Measurements from ENCODE around the gene DOK5.

The DOK5 gene

GRCh38 chr20:54458219-54458618 is 17.2 kb upstream of the DOK5 start:
- Mint-ChIP-seq H3K36me3 (ENCODE audit: low read depth) (no peaks in the 10 kb centered on the region), H3K27me3 (ENCODE audit: low read depth) (no peaks in the 10 kb centered on the region), H3K4me3 (no peak overlapping the region), H3K4me1 (ENCODE audit: low read depth) (no peaks in the 10 kb centered on the region), H3K9me3 (no peaks in the 10 kb centered on the region), H3K27ac (no peak overlapping the region)

- Mint-ChIP-seq H3K36me3 (ENCODE audit: low read depth) (no peaks in the 10 kb centered on the region), H3K27ac (no peak overlapping the region), H3K4me1 (ENCODE audit: low read depth) (no peaks in the 10 kb centered on the region), H3K27me3 (ENCODE audit: low read depth) (no peaks in the 10 kb centered on the region), H3K9me3 (no peaks in the 10 kb centered on the region), H3K4me3 (no peak overlapping the region)
These were observed 16.1 kb upstream of the DOK5 start for GRCh38 chr20:54459279-54459678.

GRCh38 chr20:54464003-54464402 is 11.4 kb upstream of the DOK5 start:
- Mint-ChIP-seq H3K27ac (no peak overlapping the region), H3K27me3 (ENCODE audit: low read depth) (no peaks in the 10 kb centered on the region), H3K4me1 (ENCODE audit: low read depth) (no peaks in the 10 kb centered on the region), H3K9me3 (no peaks in the 10 kb centered on the region), H3K36me3 (ENCODE audit: low read depth) (no peaks in the 10 kb centered on the region), H3K4me3 (no peak overlapping the region)

GRCh38 chr20:54466127-54466526 is 9.3 kb upstream of the DOK5 start:
- Mint-ChIP-seq H3K36me3 (ENCODE audit: low read depth) (no peaks in the 10 kb centered on the region), H3K4me3 (no peak overlapping the region), H3K4me1 (ENCODE audit: low read depth) (no peaks in the 10 kb centered on the region), H3K27me3 (ENCODE audit: low read depth) (no peaks in the 10 kb centered on the region), H3K9me3 (peaks cover 2% of the 10 kb centered on the region), H3K27ac (no peak overlapping the region)

GRCh38 chr20:54467622-54468021 is 7.8 kb upstream of the DOK5 start:
- Mint-ChIP-seq H3K36me3 (ENCODE audit: low read depth) (no peaks in the 10 kb centered on the region), H3K4me1 (ENCODE audit: low read depth) (no peaks in the 10 kb centered on the region), H3K9me3 (peaks cover 3% of the 10 kb centered on the region), H3K4me3 (no peak overlapping the region), H3K27ac (no peak overlapping the region), H3K27me3 (ENCODE audit: low read depth) (no peaks in the 10 kb centered on the region)

- H3K27ac Mint-ChIP-seq, result no peak overlapping the region
- H3K4me1 Mint-ChIP-seq (ENCODE audit: low read depth), result no peaks in the 10 kb centered on the region
- H3K36me3 Mint-ChIP-seq (ENCODE audit: low read depth), result no peaks in the 10 kb centered on the region
- peaks cover 3% of the 10 kb centered on the region for H3K9me3 Mint-ChIP-seq
- no peak overlapping the region for H3K4me3 Mint-ChIP-seq
- no peaks in the 10 kb centered on the region for H3K27me3 Mint-ChIP-seq (ENCODE audit: low read depth)
These were observed 7.3 kb upstream of the DOK5 start for GRCh38 chr20:54468082-54468481.

- peaks cover 1% of the 10 kb centered on the region for H3K4me1 Mint-ChIP-seq (ENCODE audit: low read depth)
- no peaks in the 10 kb centered on the region for H3K36me3 Mint-ChIP-seq (ENCODE audit: low read depth)
These were observed 6.1 kb upstream of the DOK5 start for GRCh38 chr20:54469293-54469692.

GRCh38 chr20:54469952-54470351 is 5.4 kb upstream of the DOK5 start:
- Mint-ChIP-seq H3K4me3 (no peak overlapping the region), H3K36me3 (ENCODE audit: low read depth) (no peaks in the 10 kb centered on the region)

More at GRCh38 chr20:54469293-54469692, 6.1 kb upstream of the DOK5 start:
- H3K27ac Mint-ChIP-seq, result no peak overlapping the region
- peaks cover 8% of the 10 kb centered on the region for H3K27me3 Mint-ChIP-seq (ENCODE audit: low read depth)
- H3K4me3 Mint-ChIP-seq, result no peak overlapping the region
- H3K9me3 Mint-ChIP-seq, result peaks cover 3% of the 10 kb centered on the region

GRCh38 chr20:54470697-54471096 is 4.7 kb upstream of the DOK5 start:
- H3K27me3 Mint-ChIP-seq (ENCODE audit: low read depth), result peaks cover 18% of the 10 kb centered on the region
- H3K36me3 Mint-ChIP-seq (ENCODE audit: low read depth), result no peaks in the 10 kb centered on the region
- no peak overlapping the region for H3K27ac Mint-ChIP-seq
- H3K9me3 Mint-ChIP-seq, result peaks cover 3% of the 10 kb centered on the region
- H3K4me3 Mint-ChIP-seq, result no peak overlapping the region
- H3K4me1 Mint-ChIP-seq (ENCODE audit: low read depth), result peaks cover 6% of the 10 kb centered on the region

More at GRCh38 chr20:54469952-54470351, 5.4 kb upstream of the DOK5 start:
- Mint-ChIP-seq H3K9me3 (peaks cover 3% of the 10 kb centered on the region), H3K27ac (no peak overlapping the region), H3K27me3 (ENCODE audit: low read depth) (peaks cover 15% of the 10 kb centered on the region), H3K4me1 (ENCODE audit: low read depth) (peaks cover 6% of the 10 kb centered on the region)

- H3K9me3 Mint-ChIP-seq, result peaks cover 3% of the 10 kb centered on the region
- H3K36me3 Mint-ChIP-seq (ENCODE audit: low read depth), result no peaks in the 10 kb centered on the region
- no peak overlapping the region for H3K27ac Mint-ChIP-seq
- no peak overlapping the region for H3K4me3 Mint-ChIP-seq
- H3K4me1 Mint-ChIP-seq (ENCODE audit: low read depth), result peaks cover 16% of the 10 kb centered on the region
- H3K27me3 Mint-ChIP-seq (ENCODE audit: low read depth), result peaks cover 37% of the 10 kb centered on the region
These were observed 2.8 kb upstream of the DOK5 start for GRCh38 chr20:54472607-54473006.

GRCh38 chr20:54473340-54473739 is 2.1 kb upstream of the DOK5 start:
- no peak overlapping the region for H3K4me3 Mint-ChIP-seq
- no peak overlapping the region for H3K27ac Mint-ChIP-seq
- peaks cover 40% of the 10 kb centered on the region for H3K27me3 Mint-ChIP-seq (ENCODE audit: low read depth)
- H3K4me1 Mint-ChIP-seq (ENCODE audit: low read depth), result peaks cover 16% of the 10 kb centered on the region
- H3K36me3 Mint-ChIP-seq (ENCODE audit: low read depth), result no peaks in the 10 kb centered on the region
- H3K9me3 Mint-ChIP-seq, result peaks cover 3% of the 10 kb centered on the region

GRCh38 chr20:54474046-54474445 is 1.3 kb upstream of the DOK5 start:
- H3K36me3 Mint-ChIP-seq (ENCODE audit: low read depth), result no peaks in the 10 kb centered on the region
- peaks cover 16% of the 10 kb centered on the region for H3K4me1 Mint-ChIP-seq (ENCODE audit: low read depth)
- H3K27me3 Mint-ChIP-seq (ENCODE audit: low read depth), result peaks cover 40% of the 10 kb centered on the region
- H3K27ac Mint-ChIP-seq, result no peak overlapping the region
- peaks cover 3% of the 10 kb centered on the region for H3K9me3 Mint-ChIP-seq
- H3K4me3 Mint-ChIP-seq, result no peak overlapping the region

- no peak overlapping the region for H3K27ac Mint-ChIP-seq
- peaks cover 40% of the 10 kb centered on the region for H3K27me3 Mint-ChIP-seq (ENCODE audit: low read depth)
- H3K4me1 Mint-ChIP-seq (ENCODE audit: low read depth), result peaks cover 21% of the 10 kb centered on the region
- no peaks in the 10 kb centered on the region for H3K36me3 Mint-ChIP-seq (ENCODE audit: low read depth)
- H3K9me3 Mint-ChIP-seq, result peaks cover 3% of the 10 kb centered on the region
- H3K4me3 Mint-ChIP-seq, result peak overlapping the region; percentile 62
These were observed 527 bp upstream of the DOK5 start for GRCh38 chr20:54474866-54475265.

- Mint-ChIP-seq H3K36me3 (ENCODE audit: low read depth) (no peaks in the 10 kb centered on the region), H3K9me3 (no peaks in the 10 kb centered on the region), H3K4me1 (ENCODE audit: low read depth) (peaks cover 23% of the 10 kb centered on the region), H3K4me3 (peak overlapping the region; percentile 70), H3K27ac (no peak overlapping the region), H3K27me3 (ENCODE audit: low read depth) (peaks cover 40% of the 10 kb centered on the region)
These were observed 996 bp downstream of the DOK5 start for GRCh38 chr20:54476169-54477009.

- no peak overlapping the region for H3K27ac Mint-ChIP-seq
- H3K4me1 Mint-ChIP-seq (ENCODE audit: low read depth), result peaks cover 23% of the 10 kb centered on the region
- peaks cover 40% of the 10 kb centered on the region for H3K27me3 Mint-ChIP-seq (ENCODE audit: low read depth)
- no peaks in the 10 kb centered on the region for H3K9me3 Mint-ChIP-seq
- no peaks in the 10 kb centered on the region for H3K36me3 Mint-ChIP-seq (ENCODE audit: low read depth)
- H3K4me3 Mint-ChIP-seq, result peak overlapping the region; percentile 70
These were observed 2.0 kb downstream of the DOK5 start for GRCh38 chr20:54477191-54477955.

Data from T-helper 1 cell treated with Interleukin-12 subunit alpha and Interleukin-12 subunit beta and Interleukin-4 antibody, amounts not matched to agents 30 μg/mL and 1 μg/mL, for 36 hours (primary cell).